H1 (cell line): ENCODE results near the gene PTPN2. TPM values are rescaled to one million over a fixed set of nuclear protein-coding genes. Genes with fewer than 3 reads are reported as not detected.

ENCODE experiments used
- CTCF ChIA-PET: fragments of 300-600 bp; sonication (Branson Sonifier 250); formaldehyde crosslinking; loops from one replicate; lab custom pipeline; 2021; ENCODE audit not compliant: partially characterized antibody; lab: Charles Lee
- POLR2A ChIA-PET: fragments of 300-600 bp; sonication (Branson Sonifier 250); formaldehyde crosslinking; loops from one replicate; lab custom pipeline; 2021; ENCODE audit warnings: inconsistent platforms; ENCODE audit not compliant: partially characterized antibody; lab: Charles Lee
- DNase-seq, 2 experiments: peaks; one replicate each; pipeline versions ENCODE4 v3.0.0 to v3.0.0-alpha.2; 2010 to 2022; ENCODE audit warnings: low spot score in 2 of 2, low read depth in 1 of 2, mixed read lengths in 1 of 2
- FAIRE-seq: peaks from 2 replicates; lab custom pipeline; 2011; peaks lifted over from hg19 to GRCh38; lab: Jason Lieb, UNC
- H2AFZ ChIP-seq: 2 replicates; pipeline ENCODE4 v1.8.1; 2012; ENCODE audit warnings: low read length, inconsistent platforms
- H2AK5ac ChIP-seq: 2 replicates; pipeline ENCODE4 v1.6.1; 2013; ENCODE audit warnings: low read depth, low read length
- H2BK120ac ChIP-seq: replicated peaks from 2 replicates; pipeline ENCODE3; 2013; ENCODE audit warnings: low read depth, low read length, inconsistent platforms
- H2BK12ac ChIP-seq: 2 replicates; pipeline ENCODE4 v1.6.1; 2013; ENCODE audit warnings: low read depth, low read length
- H2BK15ac ChIP-seq: 2 replicates; pipeline ENCODE4 v1.6.1; 2013; ENCODE audit warnings: low read length
- H2BK20ac ChIP-seq: 2 replicates; pipeline ENCODE4 v1.6.1; 2013; ENCODE audit warnings: low read length
- H2BK5ac ChIP-seq: 2 replicates; pipeline ENCODE4 v1.6.1; 2013; ENCODE audit warnings: low read depth, low read length
- H3K14ac ChIP-seq: 2 replicates; pipeline ENCODE4 v1.6.1; 2013; ENCODE audit warnings: inconsistent platforms; ENCODE audit not compliant: insufficient read length
- H3K18ac ChIP-seq: 2 replicates; pipeline ENCODE4 v1.6.1; 2013; ENCODE audit warnings: low read length; ENCODE audit errors: extremely low read depth
- H3K23ac ChIP-seq: 2 replicates; pipeline ENCODE4 v1.6.1; 2013; ENCODE audit warnings: inconsistent platforms; ENCODE audit not compliant: insufficient read length
- H3K23me2 ChIP-seq: 2 replicates; pipeline ENCODE4 v1.6.1; 2013; ENCODE audit warnings: low read depth, low read length
- H3K27ac ChIP-seq: 2 replicates; pipeline ENCODE4 v1.6.1; 2011; ENCODE audit warnings: low read depth, low read length, inconsistent platforms
- H3K27me3 ChIP-seq, 4 experiments: replicated peaks in 1 of 4; 1 replicate in 1 of 4; 2 replicates in 3 of 4; pipeline versions ENCODE4 v1.6.1 to v1.8.1; 2011 to 2013; ENCODE audit warnings: low read length in 3 of 4, mild to moderate bottlenecking in 3 of 4, inconsistent platforms in 2 of 4, mixed read lengths in 2 of 4, moderate library complexity in 1 of 4; ENCODE audit not compliant: control insufficient read depth in 3 of 4, insufficient read depth in 3 of 4; ENCODE audit errors: extremely low read depth in 1 of 4
- H3K36me3 ChIP-seq, 4 experiments: 2 replicates each; pipeline versions ENCODE4 v1.6.1 to v1.8.1; 2011 to 2013; ENCODE audit warnings: mild to moderate bottlenecking in 4 of 4, low read length in 3 of 4, moderate library complexity in 2 of 4, control low read depth in 1 of 4, inconsistent platforms in 1 of 4; ENCODE audit not compliant: insufficient read depth in 4 of 4, control insufficient read depth in 2 of 4
- H3K4ac ChIP-seq: replicated peaks from 2 replicates; pipeline ENCODE3; 2013; ENCODE audit warnings: low read length, low read depth, mixed read lengths, inconsistent platforms; ENCODE audit not compliant: insufficient read length
- H3K4me1 ChIP-seq, 4 experiments: replicated peaks in 1 of 4; 1 replicate in 1 of 4; 2 replicates in 3 of 4; pipeline versions ENCODE4 v1.6.1 to v1.8.1; 2011 to 2013; ENCODE audit warnings: low read length in 3 of 4, inconsistent platforms in 2 of 4, mixed read lengths in 1 of 4; ENCODE audit not compliant: insufficient read depth in 4 of 4, control insufficient read depth in 3 of 4
- H3K4me2 ChIP-seq, 2 experiments: 2 replicates each; pipeline versions ENCODE4 v1.6.1 to v1.8.1; 2011 to 2013; ENCODE audit warnings: low read depth in 2 of 2, low read length in 2 of 2, control low read depth in 1 of 2, inconsistent platforms in 1 of 2, mild to moderate bottlenecking in 1 of 2; ENCODE audit not compliant: insufficient read depth in 1 of 2
- H3K4me3 ChIP-seq, 4 experiments: fragments of 200-600, 300-600 bp in 1 of 4; sonication (generic), shearing (Covaris generic), sonication (Bioruptor Twin) in 1 of 4; 2 replicates each; pipeline versions ENCODE4 v1.5.1 to v1.8.1; 2011 to 2016; ENCODE audit warnings: low read length in 4 of 4, low read depth in 3 of 4, control low read depth in 2 of 4, inconsistent platforms in 2 of 4, mild to moderate bottlenecking in 2 of 4, mixed read lengths in 1 of 4, moderate library complexity in 1 of 4; ENCODE audit not compliant: insufficient read depth in 2 of 4; ENCODE audit errors: extremely low read depth in 1 of 4
- H3K56ac ChIP-seq: replicated peaks from 2 replicates; pipeline ENCODE3; 2013; ENCODE audit warnings: low read depth, mild to moderate bottlenecking, mixed read lengths, low read length, inconsistent platforms; ENCODE audit not compliant: insufficient read length
- H3K79me1 ChIP-seq: 2 replicates; pipeline ENCODE4 v1.6.1; 2013; ENCODE audit warnings: low read depth, low read length, control low read depth
- H3K79me2 ChIP-seq, 2 experiments: 2 replicates each; pipeline versions ENCODE4 v1.6.1 to v1.8.1; 2012 to 2013; ENCODE audit warnings: low read length in 2 of 2, mild to moderate bottlenecking in 2 of 2, inconsistent platforms in 1 of 2; ENCODE audit not compliant: insufficient read depth in 2 of 2, control insufficient read depth in 1 of 2
- H3K9ac ChIP-seq, 4 experiments: replicated peaks in 1 of 4; 1 replicate in 1 of 4; 2 replicates in 3 of 4; pipeline versions ENCODE4 v1.6.1 to v1.8.1; 2011 to 2013; ENCODE audit warnings: low read depth in 3 of 4, low read length in 3 of 4, control low read depth in 2 of 4, mild to moderate bottlenecking in 2 of 4, moderate library complexity in 2 of 4, inconsistent platforms in 1 of 4; ENCODE audit errors: extremely low read depth in 1 of 4
- H3K9me3 ChIP-seq, 2 experiments: 2 replicates each; pipeline versions ENCODE4 v1.6.1 to v1.8.1; 2012 to 2013; ENCODE audit warnings: mild to moderate bottlenecking in 2 of 2, moderate library complexity in 2 of 2, control low read depth in 1 of 2, inconsistent platforms in 1 of 2, low read depth in 1 of 2, low read length in 1 of 2, mixed read lengths in 1 of 2; ENCODE audit not compliant: insufficient read depth in 2 of 2
- H4K20me1 ChIP-seq, 2 experiments: replicated peaks in 1 of 2; 2 replicates each; pipeline versions ENCODE3 to v1.8.1; 2011 to 2013; ENCODE audit warnings: inconsistent platforms in 2 of 2, low read length in 2 of 2, mild to moderate bottlenecking in 1 of 2; ENCODE audit not compliant: insufficient read depth in 2 of 2, control insufficient read depth in 1 of 2
- H4K5ac ChIP-seq: 2 replicates; pipeline ENCODE4 v1.6.1; 2013; ENCODE audit warnings: low read length, low read depth, mixed read lengths, inconsistent platforms; ENCODE audit not compliant: insufficient read length
- H4K8ac ChIP-seq: 2 replicates; pipeline ENCODE4 v1.8.0; 2013; ENCODE audit warnings: mild to moderate bottlenecking, moderate library complexity, low read length, inconsistent platforms; ENCODE audit not compliant: insufficient read depth; ENCODE audit errors: extremely low read depth
- H4K91ac ChIP-seq: replicated peaks from 2 replicates; pipeline ENCODE3; 2013; ENCODE audit warnings: low read length, mixed read lengths, inconsistent platforms; ENCODE audit not compliant: insufficient read length
- ASH2L ChIP-seq: fragments of 200-600, 300-600 bp; sonication (generic); IDR thresholded peaks from one replicate; pipeline ENCODE4 v1.7.1; 2017; ENCODE audit warnings: low read length
- CREB1 ChIP-seq: IDR thresholded peaks from 2 replicates; pipeline ENCODE4 v1.6.1; 2012; ENCODE audit warnings: inconsistent platforms
- GTF2F1 ChIP-seq: IDR thresholded peaks from 2 replicates; pipeline ENCODE4 v1.6.1; 2012; ENCODE audit warnings: low read depth, low read length, improper control_type of control experiment, borderline replicate concordance
- JUN ChIP-seq: IDR thresholded peaks from 2 replicates; pipeline ENCODE4 v1.6.1; 2011; ENCODE audit warnings: low read depth, mild to moderate bottlenecking, improper control_type of control experiment, low read length
- JUND ChIP-seq: IDR thresholded peaks from 2 replicates; pipeline ENCODE4 v1.6.1; 2011; ENCODE audit warnings: mild to moderate bottlenecking, improper control_type of control experiment, low read length
- KDM4A ChIP-seq: IDR thresholded peaks from one replicate; pipeline ENCODE4 v1.7.1; 2012; ENCODE audit warnings: low read depth, mild to moderate bottlenecking, moderate library complexity, low read length, inconsistent platforms; ENCODE audit not compliant: severe bottlenecking
- KDM5A ChIP-seq: fragments of 200-600 bp; IDR thresholded peaks from 2 replicates; pipeline ENCODE4 v1.7.1; 2012; ENCODE audit warnings: mild to moderate bottlenecking, low read length, inconsistent platforms, mixed read lengths
- POLR2A ChIP-seq, 2 experiments: IDR thresholded peaks; 1 replicate in 1 of 2; 2 replicates in 1 of 2; pipeline ENCODE4 v1.6.1; 2011; ENCODE audit warnings: low read depth in 2 of 2, low read length in 2 of 2, mild to moderate bottlenecking in 2 of 2; ENCODE audit errors: control extremely low read depth in 1 of 2
- RFX5 ChIP-seq: IDR thresholded peaks from 2 replicates; pipeline ENCODE4 v1.6.1; 2011; ENCODE audit warnings: low read depth, low read length, improper control_type of control experiment, borderline replicate concordance
- SAP30 ChIP-seq: fragments of 300-600 bp; sonication (generic); IDR thresholded peaks from 2 replicates; pipeline ENCODE4 v1.7.1; 2012; ENCODE audit warnings: low read length, moderate library complexity, mild to moderate bottlenecking, inconsistent platforms; ENCODE audit not compliant: insufficient read depth, insufficient replicate concordance
- SIX5 ChIP-seq: IDR thresholded peaks from 2 replicates; pipeline ENCODE4 v1.6.1; 2011; ENCODE audit warnings: mild to moderate bottlenecking, low read depth, low read length
- SP1 ChIP-seq: IDR thresholded peaks from 2 replicates; pipeline ENCODE4 v1.6.1; 2011; ENCODE audit warnings: low read depth, low read length
- TAF7 ChIP-seq: optimal IDR thresholded peaks from 2 replicates; pipeline ENCODE3; 2011; ENCODE audit warnings: low read depth, mild to moderate bottlenecking, inconsistent platforms, low read length, moderate library complexity, borderline replicate concordance
- YY1 ChIP-seq: IDR thresholded peaks from 2 replicates; pipeline ENCODE4 v1.6.1; 2011; ENCODE audit warnings: low read depth, mild to moderate bottlenecking, low read length
- WGBS, 2 experiments: shearing (Covaris generic) in 1 of 2; methylation state at CpG; one replicate each; pipeline versions ENCODE4 v1.1.6 to v1.1.7; 2013 to 2015; ENCODE audit warnings: low lambda C conversion rate in 2 of 2, mixed read lengths in 2 of 2, inconsistent platforms in 1 of 2, low coverage in 1 of 2, missing lambda C conversion rate in 1 of 2; ENCODE audit not compliant: insufficient replicate concordance in 2 of 2, insufficient coverage in 1 of 2, insufficient read length in 1 of 2; ENCODE audit errors: extremely low coverage in 1 of 2, missing lambda C conversion rate in 1 of 2; 5-methylcytosine and 5-hydroxymethylcytosine counted together
- polyA plus RNA-seq, 7 experiments: library from polyadenylated mRNA; depleted of rRNA in 3 of 7; stranded (reverse) in 5 of 7; unstranded in 2 of 7; fragments of >200 nt in 5 of 7; fragments of 200-250 nt in 2 of 7; gene quantifications; 1 replicate in 5 of 7; 2 replicates in 1 of 7; 4 replicates in 1 of 7; pipeline versions ENCODE4 v1.2.1 to v1.2.3, GENCODE V29; 2011 to 2013; ENCODE audit warnings: missing spikeins in 2 of 7, mixed read lengths in 2 of 7
- total RNA-seq: library from RNA; stranded (reverse); fragmentation: NEBNext Ultra II Directional; extraction: Animal tissue kit (Norgen Biotek cat#: 25700); gene quantifications from 2 replicates; pipeline ENCODE4 v1.2.1, GENCODE V29; 2021
- TF ChIP-seq, protein P1 (sequence below): IDR thresholded peaks from 2 replicates; pipeline ENCODE4 v1.6.1; 2012; ENCODE audit warnings: inconsistent platforms

Gene PTPN2
- total and polyA plus RNA-seq, 2 of the 8 experiments (the other 6 are each of a cell fraction or from before 2014, with no cell fraction given) = 16.4 to 54.0 TPM

DNA sequence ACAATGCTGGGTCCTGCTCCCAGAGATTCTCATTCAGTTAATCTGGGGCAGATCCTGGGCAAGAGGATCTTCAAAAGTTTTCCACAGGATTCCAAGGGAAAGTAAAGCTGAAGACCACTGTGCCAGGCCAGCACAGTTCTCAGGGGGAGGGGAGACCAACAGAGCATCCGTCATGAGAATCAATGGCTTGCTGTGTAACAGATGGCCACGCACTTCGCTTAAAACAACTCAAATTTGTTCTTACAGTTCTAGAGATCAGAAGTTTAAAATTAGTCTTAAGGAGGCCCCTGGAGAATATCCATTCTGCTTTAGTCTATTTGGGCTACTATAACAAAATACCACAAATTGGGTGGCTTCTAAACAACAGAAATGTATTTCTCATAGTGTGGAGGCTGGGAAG is 46.3 kb upstream of the PTPN2 start:
- Histone ChIP-seq H3K9me3 (no peaks in the 10 kb centered on the region), H3K23ac (no peak overlapping the region), H3K4me2 (no peak overlapping the region), H3K23me2 (no peaks in the 10 kb centered on the region), H2BK12ac (no peak overlapping the region), H3K4me1 (peaks cover 0 to 5% (median 3%) of the 10 kb centered on the region in 4 experiments; a peak in 1 of 7 replicates), H3K4ac (no peak overlapping the region), H3K79me1 (no peaks in the 10 kb centered on the region), H2BK20ac (no peak overlapping the region), H3K9ac (no peak overlapping the region), H4K5ac (no peak overlapping the region), H4K8ac (no peak overlapping the region), H2BK120ac (no peak overlapping the region), H3K27ac (no peak overlapping the region), H2AFZ (no peak overlapping the region), H4K20me1 (no peaks in the 10 kb centered on the region), H4K91ac (no peak overlapping the region), H3K18ac (no peak overlapping the region), H2BK5ac (no peak overlapping the region), H2BK15ac (no peak overlapping the region), H3K56ac (no peak overlapping the region), H3K14ac (no peak overlapping the region), H2AK5ac (no peak overlapping the region), H3K27me3 (no peaks in the 10 kb centered on the region), H3K4me3 (no peak overlapping the region), H3K79me2 (no peaks in the 10 kb centered on the region), H3K36me3 (no peaks in the 10 kb centered on the region)
- POLR2A ChIA-PET = interaction anchor here (1.5 kb wide), 1 partner anchor 228 kb away, joined by 3 read pairs; the partner anchor contains the start of genes CEP76 and PSMG2
- WGBS, 2 experiments = 87% methylated on average over 3 of the region's 3 CpGs; no CpG with 5 or more reads in 1 of the 2 experiments
- CTCF ChIA-PET = interaction anchor here (1.1 kb wide), 1 partner anchor 44 kb away, joined by 3 read pairs; no protein-coding TSS in a partner anchor
- no peak for DNase-seq
- no peak for FAIRE-seq
- TF ChIP-seq TAF7 (no peak), KDM5A (no peak), GTF2F1 (no peak), CREB1 (no peak), YY1 (no peak), JUND (no peak), ASH2L (no peak), POLR2A (IDR thresholded peaks at IDR 0.05; ENCODE audit: control extremely low read depth in 1 of 2, low read depth in 2 of 2, low read length in 2 of 2) (no peak), JUN (no peak), SIX5 (no peak), RFX5 (no peak), SP1 (no peak), KDM4A (no peak), SAP30 (no peak)
- TF ChIP-seq, protein P1, sequence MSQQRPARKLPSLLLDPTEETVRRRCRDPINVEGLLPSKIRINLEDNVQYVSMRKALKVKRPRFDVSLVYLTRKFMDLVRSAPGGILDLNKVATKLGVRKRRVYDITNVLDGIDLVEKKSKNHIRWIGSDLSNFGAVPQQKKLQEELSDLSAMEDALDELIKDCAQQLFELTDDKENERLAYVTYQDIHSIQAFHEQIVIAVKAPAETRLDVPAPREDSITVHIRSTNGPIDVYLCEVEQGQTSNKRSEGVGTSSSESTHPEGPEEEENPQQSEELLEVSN = no peak
